ENCODE measurements around the gene ELOVL2.

GRCh38 chr6:11064836-11065235 is 20.7 kb upstream of the ELOVL2 start:
- no peak for TF ChIP-seq EZH2phosphoT487 (IDR thresholded peaks at IDR 0.05; ENCODE audit: low read depth, severe bottlenecking, unreplicated experiment)
- TF ChIP-seq CTCF (IDR thresholded peaks at IDR 0.05; ENCODE audit: poor library complexity), result no peak

All from hepatocyte (in vitro differentiated cells).